ENCODE measurements around the gene EFNA2.
"Not testable (repeated sequence)": the region's sequence is repeated elsewhere in the genome, so short reads cannot be mapped to it uniquely, and the experiment has no call there.

Gene EFNA2

DNA sequence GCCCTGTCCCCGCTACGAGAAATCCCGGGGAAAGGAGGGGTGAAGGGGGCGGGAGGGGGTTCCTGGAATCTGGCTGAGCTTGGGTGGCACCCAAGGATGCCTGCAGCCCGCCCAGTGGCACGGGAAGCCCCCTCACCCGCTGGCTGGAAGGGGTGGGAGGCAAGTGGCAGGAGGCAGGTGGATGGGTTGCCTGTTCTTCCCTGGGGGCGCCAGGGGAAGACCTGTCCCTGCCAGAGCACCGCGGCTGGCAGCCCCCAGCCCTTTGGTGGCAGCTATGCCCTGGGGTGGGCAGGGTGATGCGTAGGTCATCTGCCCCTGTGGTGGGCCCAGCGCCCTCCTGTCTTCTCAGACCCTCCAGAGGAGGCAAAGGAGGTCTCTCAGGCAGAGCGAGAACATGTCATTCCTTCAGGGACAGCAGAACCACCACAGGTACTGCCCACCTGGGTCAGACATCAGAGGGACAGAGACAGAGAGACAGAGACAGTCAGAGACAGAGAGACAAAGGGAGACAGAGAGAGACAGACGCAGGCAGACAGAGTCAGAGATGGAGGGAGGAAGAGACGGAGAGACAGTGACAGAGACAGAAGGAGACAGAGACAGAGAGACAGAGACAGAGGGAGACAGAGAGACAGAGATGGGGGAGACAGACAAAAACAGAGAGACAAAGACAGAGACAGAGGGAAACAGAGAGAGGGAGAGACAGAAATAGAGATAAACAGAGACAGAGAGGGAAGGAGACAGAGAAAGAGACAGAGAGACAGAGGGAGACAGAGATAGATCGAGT is 36.7 kb downstream of the EFNA2 start:
- no peak for DNase-seq

DNA sequence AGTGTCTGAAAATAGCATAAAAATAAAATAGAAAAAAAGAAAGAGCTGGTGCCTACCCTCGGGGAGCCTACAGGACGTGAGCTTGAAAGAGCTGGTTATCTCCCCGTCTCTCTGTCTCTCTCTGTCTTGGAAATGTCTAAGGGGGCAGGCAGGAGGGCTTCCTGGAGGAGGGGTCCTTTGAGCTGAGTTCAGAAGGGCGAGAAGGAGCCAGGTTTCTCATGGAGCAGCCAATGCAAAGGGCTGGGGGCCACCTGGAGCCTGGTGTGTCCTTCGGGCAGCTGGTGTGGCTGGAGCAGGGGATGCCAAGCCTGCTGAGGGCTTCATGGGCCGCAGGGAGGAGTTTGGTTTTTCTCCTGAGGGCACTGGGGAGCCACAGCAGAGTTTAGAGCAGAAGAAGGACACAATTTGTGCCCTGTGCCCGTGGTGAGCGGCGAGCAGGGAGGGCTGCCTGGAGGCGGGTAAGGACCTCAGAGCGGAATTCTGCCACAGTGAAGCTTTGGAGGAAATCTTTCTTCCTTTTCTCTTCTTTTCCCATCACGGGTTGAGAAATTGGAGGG is 38.7 kb downstream of the EFNA2 start:
- DNase-seq, result no peak

DNA sequence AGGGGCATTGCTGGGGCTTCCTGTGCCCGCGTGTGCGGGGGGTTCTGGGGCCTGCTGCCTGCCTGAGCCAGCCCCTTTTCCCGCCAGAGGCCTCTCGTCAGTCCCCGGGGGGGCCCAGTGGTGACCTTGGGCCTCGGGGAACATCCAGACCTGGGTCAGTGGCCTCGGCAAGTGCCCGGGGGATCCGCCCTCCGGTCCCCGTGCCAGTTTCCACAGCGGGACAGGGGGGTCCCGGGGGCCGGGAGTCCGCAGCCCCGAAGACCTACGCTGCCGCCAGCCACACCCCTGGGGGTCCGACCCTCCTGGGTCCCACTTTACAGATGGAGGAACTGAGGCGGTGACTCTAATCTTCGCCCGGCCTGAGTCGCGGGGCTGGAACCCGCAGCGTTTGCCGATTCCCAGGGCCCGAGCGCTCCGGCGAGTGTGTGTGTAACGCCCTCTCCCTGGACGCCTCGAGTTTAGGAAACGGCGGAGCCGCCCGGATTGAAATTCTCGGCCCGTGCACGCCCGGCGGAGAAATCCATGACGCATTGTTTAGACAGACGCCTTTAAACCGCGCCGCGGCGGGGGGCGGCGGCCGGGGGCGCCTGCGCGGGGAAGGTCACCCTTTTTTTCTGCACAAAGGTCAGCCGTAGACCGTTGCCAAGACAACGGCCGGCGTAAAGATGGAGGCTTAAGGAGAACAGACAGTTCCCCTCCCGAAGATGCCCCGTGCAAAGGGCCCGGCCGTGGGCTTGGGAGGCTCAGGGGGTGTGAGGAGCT is 39.3 kb downstream of the EFNA2 start:
- DNase-seq, result peak; percentile 27 to 37

DNA sequence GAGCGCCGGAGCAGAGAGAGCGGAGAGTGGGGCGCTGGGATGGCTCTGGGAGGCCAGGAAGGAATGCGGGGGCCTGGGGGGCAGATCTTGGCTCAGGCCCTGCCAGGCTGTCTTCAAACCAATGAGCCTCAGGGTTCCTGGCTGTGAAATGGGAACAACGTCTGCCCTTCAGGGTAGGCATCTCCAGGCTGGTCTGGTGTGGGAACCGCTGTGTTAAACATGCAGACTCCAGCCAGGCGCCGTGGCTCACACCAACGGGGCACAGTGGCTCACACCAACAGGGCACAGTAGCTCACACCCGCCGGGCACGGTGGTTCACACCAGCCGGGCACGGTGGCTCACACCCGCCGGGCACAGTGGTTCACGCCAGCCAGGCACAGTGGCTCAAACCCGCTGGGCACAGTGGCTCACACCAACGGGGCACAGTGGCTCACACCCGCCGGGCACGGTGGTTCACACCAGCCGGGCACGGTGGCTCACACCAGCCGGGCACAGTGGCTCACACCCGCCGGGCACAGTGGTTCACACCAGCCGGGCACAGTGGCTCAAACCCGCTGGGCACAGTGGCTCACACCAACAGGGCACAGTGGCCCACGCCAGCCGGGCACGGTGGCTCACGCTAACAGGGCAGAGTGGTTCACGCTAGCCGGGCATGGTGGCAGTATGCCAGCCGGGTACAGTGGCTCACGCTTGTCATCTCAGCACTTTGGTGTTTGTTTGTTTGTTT is 40.1 kb downstream of the EFNA2 start:
- DNase-seq, result no peak

DNA sequence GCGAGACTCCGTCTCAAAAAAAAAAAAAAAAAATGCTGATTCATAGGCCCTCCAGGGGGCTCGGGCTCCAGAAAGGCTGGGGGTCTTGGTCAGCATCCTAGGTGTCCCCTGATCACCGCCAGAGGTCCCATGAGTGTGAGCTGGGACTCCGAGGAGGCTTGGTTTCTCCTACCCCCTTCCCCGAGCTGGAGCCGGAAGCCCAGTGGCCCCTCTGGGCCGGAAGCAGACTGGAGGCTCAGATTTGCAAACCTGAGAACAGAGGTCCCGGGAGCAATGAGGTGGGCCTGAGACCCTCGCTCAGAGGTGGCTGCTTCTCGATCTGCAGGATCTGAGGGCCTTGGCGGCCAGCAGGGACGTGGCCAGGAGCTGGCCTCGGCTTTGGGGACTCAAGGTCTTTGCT is 41.5 kb downstream of the EFNA2 start:
- DNase-seq, result no peak

DNA sequence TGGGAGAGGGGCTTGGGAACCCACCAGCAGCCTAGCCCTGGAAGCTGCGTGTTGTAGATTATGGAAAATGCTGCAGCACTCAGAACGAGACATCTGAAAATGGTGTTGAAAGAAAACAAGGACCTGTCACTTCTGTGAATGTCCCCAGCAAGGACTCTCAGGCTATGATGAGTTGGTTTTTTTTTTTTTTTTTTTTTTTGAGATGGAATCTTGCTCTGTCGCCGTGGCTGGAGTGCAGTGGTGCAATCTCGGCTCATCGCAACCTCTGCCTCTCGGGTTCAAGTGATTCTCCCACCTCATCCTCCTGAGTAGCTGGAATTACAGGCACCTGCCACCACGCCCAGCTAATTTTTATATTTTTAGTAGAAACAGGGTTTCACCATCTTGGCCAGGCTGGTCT is 46.5 kb downstream of the EFNA2 start:
- DNase-seq, result not testable (repeated sequence)

DNA sequence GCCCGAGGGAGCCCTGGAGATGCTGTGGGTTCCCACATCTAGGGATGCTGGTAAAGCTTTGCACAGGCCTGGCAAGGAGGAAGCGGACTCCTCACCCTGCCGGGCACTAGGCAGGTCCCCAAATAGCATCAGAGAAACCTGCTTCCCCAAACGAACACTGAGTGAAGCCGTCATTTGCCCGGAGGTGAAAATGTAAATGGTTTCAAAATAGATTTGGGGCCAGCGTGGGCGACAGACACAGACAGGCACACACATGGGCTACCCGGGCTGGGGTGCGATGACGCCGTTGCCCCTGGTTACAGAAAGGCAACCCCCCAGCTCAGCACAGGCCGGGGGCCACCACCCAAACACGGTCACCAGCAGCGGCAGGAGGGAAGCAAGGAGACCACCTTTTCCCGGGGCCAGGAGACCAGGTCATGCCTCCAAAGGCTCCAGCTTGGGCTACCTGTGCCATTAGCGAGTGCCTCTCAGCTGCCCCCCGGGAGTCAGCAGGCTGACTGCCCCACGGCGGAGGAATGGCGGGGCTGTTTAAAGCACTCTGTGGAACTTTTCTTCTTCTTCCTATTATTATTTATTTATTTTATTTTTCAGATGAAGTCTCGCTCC is 50.5 kb downstream of the EFNA2 start:
- DNase-seq, result no peak

DNA sequence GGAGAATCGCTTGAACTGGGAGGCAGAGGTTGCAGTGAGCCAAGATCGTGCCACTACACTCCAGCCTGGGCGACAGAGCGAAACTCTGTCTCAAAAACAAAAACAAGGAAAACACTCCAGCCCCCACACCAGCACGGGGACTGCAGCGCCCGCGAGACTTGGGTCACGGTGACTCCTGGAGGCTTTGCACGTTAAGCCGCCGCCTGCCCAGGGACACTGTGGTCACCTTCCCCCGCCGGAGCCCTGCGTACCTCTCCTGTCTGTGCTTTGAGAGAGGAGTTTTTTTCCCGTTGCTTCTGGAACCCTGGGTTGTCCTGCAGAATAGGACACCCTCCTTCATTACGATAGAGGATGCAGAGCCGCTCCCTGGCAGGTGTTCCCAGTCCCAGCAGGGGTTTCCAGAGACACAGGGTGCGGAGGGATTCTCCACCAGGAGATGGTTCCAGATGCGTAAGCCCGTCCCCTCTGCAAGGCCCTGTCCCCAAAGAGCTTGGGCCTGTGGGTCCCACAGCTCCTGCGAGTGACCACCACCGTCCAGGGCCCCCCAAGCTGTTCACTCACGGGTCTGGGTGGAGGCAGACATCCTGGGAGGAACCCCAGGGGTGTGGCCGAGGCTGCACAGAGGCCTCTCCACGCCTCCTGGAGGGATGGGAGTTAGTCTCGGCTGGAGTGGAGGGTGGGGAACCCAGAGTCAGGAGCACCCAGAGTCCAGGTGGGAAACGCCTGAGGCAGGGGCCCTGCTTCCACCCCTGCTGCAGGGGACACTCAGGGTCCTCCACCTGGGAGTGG is 55.2 kb downstream of the EFNA2 start:
- no peak for DNase-seq

DNA sequence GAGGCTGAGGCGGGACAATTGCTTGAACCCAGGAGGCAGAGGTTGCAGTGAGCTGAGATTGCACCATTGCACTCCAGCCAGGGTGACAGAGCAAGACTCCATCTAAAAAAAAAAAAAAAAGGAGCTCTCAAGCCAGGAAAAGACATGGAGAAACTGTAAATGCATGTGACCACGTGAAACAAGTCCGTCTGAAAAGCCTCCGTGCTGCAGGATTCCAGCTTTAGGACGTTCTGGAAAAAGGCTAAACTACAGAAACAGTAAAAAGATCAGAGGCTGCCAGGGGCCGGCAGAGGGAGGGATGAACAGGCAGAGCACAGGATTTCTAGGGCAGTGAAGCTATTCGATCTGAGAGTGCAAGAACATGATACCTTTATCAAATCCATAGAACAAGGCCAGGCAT is 57.4 kb downstream of the EFNA2 start:
- no peak for DNase-seq

DNA sequence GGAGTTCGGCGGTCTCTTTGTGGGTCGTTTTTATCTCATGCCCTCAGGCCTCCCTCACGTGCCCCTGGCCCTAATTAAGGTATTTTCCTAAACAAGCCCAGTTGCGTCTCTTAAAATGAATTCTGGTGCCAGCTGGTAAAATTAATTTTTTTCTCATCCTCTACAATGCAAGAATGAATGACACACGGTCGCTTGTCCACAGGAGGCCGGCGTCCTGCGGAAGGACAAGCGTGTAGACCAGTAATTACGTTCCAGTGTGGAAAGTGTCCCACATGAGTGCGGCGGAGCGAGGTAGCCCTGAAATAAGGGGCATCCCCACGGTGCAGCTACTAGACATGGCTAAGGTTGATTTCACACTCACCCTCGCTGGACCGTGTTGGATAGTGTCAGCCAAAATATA is 63.5 kb downstream of the EFNA2 start:
- DNase-seq, result no peak

DNA sequence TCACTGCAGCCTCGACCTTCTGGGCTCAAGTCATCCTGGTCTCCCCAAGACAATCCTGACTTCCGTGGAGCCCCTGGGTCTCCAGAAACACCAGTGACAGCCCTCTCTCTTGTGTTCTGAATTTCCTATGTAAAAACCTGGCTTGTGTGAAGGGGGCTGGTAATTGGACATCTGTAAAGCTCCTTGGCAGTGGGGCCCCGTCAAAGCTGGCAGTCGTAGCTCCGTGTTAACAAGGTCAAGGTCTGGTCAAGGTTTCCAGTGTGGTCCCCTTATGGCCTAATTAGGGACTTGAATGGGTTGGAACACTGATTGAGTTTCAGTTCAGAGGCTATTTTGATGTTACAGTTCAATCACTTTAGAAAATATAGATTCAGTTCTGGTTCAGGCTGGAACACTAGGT is 65.2 kb downstream of the EFNA2 start:
- no peak for DNase-seq
